MCF 10A (cell line): ENCODE measurements around the gene CR2. TPM values are rescaled to one million over a fixed set of nuclear protein-coding genes. Genes with fewer than 3 reads are reported as not detected.

ENCODE experiments used
- BruUV-seq: library from RNA; stranded (reverse); fragments of 400-500 nt; replicated peaks from 2 replicates; lab custom pipeline; 2021; lab: Mats Ljungman, UMichigan
- CTCF ChIA-PET: fragments of 300-600 bp; sonication (Branson Sonifier 250); formaldehyde crosslinking; extraction: SDS; loops from one replicate; lab custom pipeline; 2021; ENCODE audit warnings: antibody characterized with exemption, inconsistent platforms; lab: Yijun Ruan, JAX
- POLR2A ChIA-PET: fragments of 300-600, 350-650 bp; sonication (Branson Sonifier 250); formaldehyde crosslinking; extraction: SDS; loops from one replicate; lab custom pipeline; 2020; ENCODE audit warnings: antibody characterized with exemption, inconsistent platforms; lab: Yijun Ruan, JAX
- DNase-seq: peaks from one replicate; pipeline ENCODE4 v3.0.0-alpha.2; 2018; ENCODE audit not compliant: unreplicated experiment
- H3K27ac Mint-ChIP-seq: one replicate; pipeline ENCODE4 v1.8.0; 2022; ENCODE audit warnings: mild to moderate bottlenecking, low read depth, mixed read lengths; ENCODE audit not compliant: unreplicated experiment
- H3K27me3 Mint-ChIP-seq: one replicate; pipeline ENCODE4 v1.8.0; 2022; ENCODE audit warnings: mixed read lengths; ENCODE audit not compliant: insufficient read depth, unreplicated experiment
- H3K36me3 Mint-ChIP-seq: one replicate; pipeline ENCODE4 v1.8.0; 2022; ENCODE audit warnings: mild to moderate bottlenecking, moderate library complexity, mixed read lengths; ENCODE audit not compliant: insufficient read depth, unreplicated experiment
- H3K4me1 Mint-ChIP-seq: one replicate; pipeline ENCODE4 v1.8.0; 2022; ENCODE audit warnings: mixed read lengths; ENCODE audit not compliant: insufficient read depth, unreplicated experiment
- H3K4me3 Mint-ChIP-seq: one replicate; pipeline ENCODE4 v1.8.0; 2022; ENCODE audit warnings: mild to moderate bottlenecking, moderate library complexity, mixed read lengths; ENCODE audit not compliant: unreplicated experiment
- H3K9me3 Mint-ChIP-seq: one replicate; pipeline ENCODE4 v1.8.0; 2022; ENCODE audit warnings: mixed read lengths; ENCODE audit not compliant: unreplicated experiment
- CTCF ChIP-seq: fragments of 200-600 bp; IDR thresholded peaks from one replicate; pipeline ENCODE4 v1.8.0; 2022; ENCODE audit warnings: antibody characterized with exemption, mild to moderate bottlenecking; ENCODE audit not compliant: unreplicated experiment
- intact Hi-C: fragments of 100-400 bp; cut with micrococcal nuclease; formaldehyde crosslinking; loops from 2 replicates; pipeline ENCODE4 v1.14.1; 2022
- total RNA-seq: library from RNA; stranded (reverse); gene quantifications from 2 replicates; pipeline ENCODE4 v1.2.3, GENCODE V29; 2022

Gene CR2
- total RNA-seq, 1 experiment from 2014 or later: not detected

GRCh38 chr1:207440626-207441025 lies 13.5 kb upstream of the CR2 start:
- H3K4me3 Mint-ChIP-seq: no peak overlapping the region
- peaks cover 85% of the 10 kb centered on the region for H3K27me3 Mint-ChIP-seq
- no peak overlapping the region for H3K27ac Mint-ChIP-seq
- TF ChIP-seq CTCF: no peak
- ChIA-PET POLR2A (interaction anchor here (1.2 kb wide), 1 partner anchor 17 kb away, joined by 3 read pairs; no protein-coding TSS in a partner anchor), CTCF (interaction anchor here (1.1 kb wide), 1 partner anchor 25 kb away, joined by 3 read pairs; no protein-coding TSS in a partner anchor)
- no peaks in the 10 kb centered on the region for H3K36me3 Mint-ChIP-seq
- intact Hi-C loops: no loop called here
- no peaks in the 10 kb centered on the region for H3K9me3 Mint-ChIP-seq
- BruUV-seq: no TSS peak
- DNase-seq: no peak
- no peaks in the 10 kb centered on the region for H3K4me1 Mint-ChIP-seq

GRCh38 chr1:207444514-207445217 lies 9.5 kb upstream of the CR2 start:
- ChIA-PET CTCF (interaction anchor here (0.8 to 1.7 kb wide), 3 partner anchors 10 to 121 kb away, joined by 3 to 6 read pairs (median 3); no protein-coding TSS in a partner anchor), POLR2A (interaction anchor here (1.3 to 1.6 kb wide), 2 partner anchors 10 to 16 kb away, joined by 3 to 6 read pairs; partner anchors contain the start of gene CR2)
- intact Hi-C loops: no loop called here
- Mint-ChIP-seq H3K4me3 (no peak overlapping the region), H3K36me3 (no peaks in the 10 kb centered on the region), H3K4me1 (no peaks in the 10 kb centered on the region), H3K27ac (no peak overlapping the region), H3K9me3 (no peaks in the 10 kb centered on the region), H3K27me3 (peaks cover 84% of the 10 kb centered on the region)
- TF ChIP-seq CTCF: no peak
- DNase-seq: no peak
- no TSS peak for BruUV-seq

- H3K9me3 Mint-ChIP-seq: no peaks in the 10 kb centered on the region
- ChIA-PET CTCF (interaction anchor here (0.6 to 2.0 kb wide), 3 partner anchors 16 to 45 kb away, joined by 3 to 7 read pairs (median 7); no protein-coding TSS in a partner anchor), POLR2A (interaction anchor here (0.9 kb wide), 1 partner anchor 132 kb away, joined by 4 read pairs; no protein-coding TSS in a partner anchor)
- no peaks in the 10 kb centered on the region for H3K36me3 Mint-ChIP-seq
- intact Hi-C loops: no loop called here
- BruUV-seq: no TSS peak
- TF ChIP-seq CTCF: no peak
- no peak for DNase-seq
- peaks cover 53% of the 10 kb centered on the region for H3K27me3 Mint-ChIP-seq
- H3K4me3 Mint-ChIP-seq: peak overlapping the region; percentile 39
- H3K27ac Mint-ChIP-seq: no peak overlapping the region
- no peaks in the 10 kb centered on the region for H3K4me1 Mint-ChIP-seq
Observed at GRCh38 chr1:207453710-207454045, 450 bp upstream of the CR2 start.

GRCh38 chr1:207455183-207455754 lies 1.1 kb downstream of the CR2 start:
- CTCF ChIA-PET: interaction anchor here (0.5 to 2.0 kb wide), 7 partner anchors 13 to 1540 kb away, joined by 3 to 8 read pairs (median 6); no protein-coding TSS in a partner anchor
- intact Hi-C loops: no loop called here
- no peak for TF ChIP-seq CTCF
- DNase-seq: no peak
- Mint-ChIP-seq H3K27me3 (peaks cover 40% of the 10 kb centered on the region), H3K27ac (no peak overlapping the region), H3K4me3 (peak overlapping the region; percentile 39), H3K4me1 (no peaks in the 10 kb centered on the region), H3K36me3 (no peaks in the 10 kb centered on the region), H3K9me3 (no peaks in the 10 kb centered on the region)
- no TSS peak for BruUV-seq
- POLR2A ChIA-PET: interaction anchor here (0.6 to 1.6 kb wide), 5 partner anchors 9 to 24 kb away, joined by 3 to 6 read pairs (median 3); no protein-coding TSS in a partner anchor
